NCI-H524 treated with DMSO at 0.1 percent for 48 hours (cell line): ENCODE measurements around the gene RNF187.
"Not testable (repeated sequence)": the region's sequence is repeated elsewhere in the genome, so short reads cannot be mapped to it uniquely, and the experiment has no call there.

ENCODE experiments used
- DNase-seq: peaks from one replicate; lab custom pipeline; 2025; lab: John Stamatoyannopoulos, UW

The RNF187 gene

DNA sequence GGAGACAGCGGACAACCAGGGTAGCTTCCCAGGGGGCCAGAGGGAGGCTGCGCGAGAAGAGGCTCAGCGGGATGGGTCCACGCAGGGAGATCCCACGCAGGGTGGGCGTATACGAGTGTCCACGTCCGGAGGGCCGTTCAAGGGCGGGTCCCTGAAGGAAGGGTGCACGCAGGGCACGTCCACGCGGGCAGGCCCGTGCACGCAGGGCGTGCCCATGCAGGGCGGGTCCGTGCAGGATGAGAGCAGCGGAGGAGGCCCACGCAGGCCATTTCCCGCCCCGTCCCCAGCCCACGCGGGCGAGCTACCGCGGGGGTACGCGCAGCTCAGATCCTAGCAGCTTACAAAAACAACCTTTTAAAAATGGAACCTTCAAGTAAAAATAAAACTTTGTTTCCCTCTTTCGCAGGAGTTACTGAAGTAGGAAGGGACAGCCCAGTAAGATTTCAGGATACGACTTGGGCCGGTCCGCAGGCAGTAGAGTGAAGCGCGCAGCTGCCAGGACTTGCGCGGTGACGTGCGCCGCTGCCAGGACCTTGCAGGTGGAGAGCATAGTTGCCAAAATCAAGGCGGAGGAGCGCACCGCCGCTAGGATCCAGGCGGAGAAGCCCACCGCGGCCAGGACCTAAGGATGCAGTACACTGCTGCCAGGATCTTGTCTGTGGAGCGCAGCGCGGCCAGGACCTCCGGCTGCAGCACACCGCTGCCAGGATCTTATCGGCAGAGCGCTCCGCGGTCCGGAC lies 416 bp upstream of the RNF187 start:
- peak; percentile 58 for DNase-seq

- no peak for DNase-seq
These were observed 1.1 kb downstream of the RNF187 start for GRCh38 chr1:228488125-228488817.

- no peak for DNase-seq
These were observed 1.9 kb downstream of the RNF187 start for GRCh38 chr1:228488818-228489674.

DNA sequence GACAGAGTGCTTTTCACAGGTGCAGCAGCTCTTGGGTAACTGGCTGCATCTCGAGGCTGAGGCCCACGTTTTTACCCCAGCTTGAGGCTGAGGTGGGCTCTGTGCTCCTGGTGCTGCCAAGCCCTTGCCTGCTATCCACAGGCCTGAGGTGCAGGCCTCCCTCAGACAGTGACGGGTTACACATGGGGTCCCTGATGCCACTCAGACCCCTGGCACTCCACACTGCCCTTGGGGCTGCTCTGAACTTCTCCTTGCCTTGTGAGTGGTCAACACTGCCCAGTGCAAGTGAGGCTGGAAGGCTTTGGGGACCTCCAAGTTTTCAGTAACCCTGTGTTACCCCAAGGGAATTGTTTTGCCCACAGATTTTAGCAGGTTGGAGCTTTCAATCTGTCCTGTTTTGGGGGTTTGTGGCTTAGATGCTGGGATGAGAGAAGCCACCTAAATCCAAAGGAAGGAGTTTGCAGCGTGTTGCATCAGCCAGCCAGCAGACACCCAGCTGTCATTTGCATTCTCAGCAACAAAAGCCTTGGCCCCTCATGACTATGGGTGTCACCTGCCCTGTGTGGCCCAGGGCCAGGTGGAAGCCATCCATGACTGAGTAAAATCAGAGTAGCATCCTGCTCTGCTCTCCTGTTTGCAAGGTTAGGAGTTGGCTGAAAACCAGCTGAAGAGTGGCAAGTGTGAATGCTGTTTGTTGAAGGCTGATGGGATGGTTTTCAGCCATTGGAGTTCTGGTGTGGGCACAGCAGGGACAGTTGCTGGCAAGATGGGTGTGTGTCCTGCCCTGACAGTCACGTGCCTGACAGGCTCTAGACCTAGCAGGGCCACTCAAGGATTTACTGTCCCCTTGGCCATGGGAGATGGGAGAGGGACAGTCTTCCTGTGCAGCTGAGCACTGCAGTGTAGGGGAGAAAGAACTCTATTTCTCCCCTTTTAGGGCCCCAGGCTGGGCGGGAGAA lies 3.2 kb downstream of the RNF187 start:
- no peak for DNase-seq

DNA sequence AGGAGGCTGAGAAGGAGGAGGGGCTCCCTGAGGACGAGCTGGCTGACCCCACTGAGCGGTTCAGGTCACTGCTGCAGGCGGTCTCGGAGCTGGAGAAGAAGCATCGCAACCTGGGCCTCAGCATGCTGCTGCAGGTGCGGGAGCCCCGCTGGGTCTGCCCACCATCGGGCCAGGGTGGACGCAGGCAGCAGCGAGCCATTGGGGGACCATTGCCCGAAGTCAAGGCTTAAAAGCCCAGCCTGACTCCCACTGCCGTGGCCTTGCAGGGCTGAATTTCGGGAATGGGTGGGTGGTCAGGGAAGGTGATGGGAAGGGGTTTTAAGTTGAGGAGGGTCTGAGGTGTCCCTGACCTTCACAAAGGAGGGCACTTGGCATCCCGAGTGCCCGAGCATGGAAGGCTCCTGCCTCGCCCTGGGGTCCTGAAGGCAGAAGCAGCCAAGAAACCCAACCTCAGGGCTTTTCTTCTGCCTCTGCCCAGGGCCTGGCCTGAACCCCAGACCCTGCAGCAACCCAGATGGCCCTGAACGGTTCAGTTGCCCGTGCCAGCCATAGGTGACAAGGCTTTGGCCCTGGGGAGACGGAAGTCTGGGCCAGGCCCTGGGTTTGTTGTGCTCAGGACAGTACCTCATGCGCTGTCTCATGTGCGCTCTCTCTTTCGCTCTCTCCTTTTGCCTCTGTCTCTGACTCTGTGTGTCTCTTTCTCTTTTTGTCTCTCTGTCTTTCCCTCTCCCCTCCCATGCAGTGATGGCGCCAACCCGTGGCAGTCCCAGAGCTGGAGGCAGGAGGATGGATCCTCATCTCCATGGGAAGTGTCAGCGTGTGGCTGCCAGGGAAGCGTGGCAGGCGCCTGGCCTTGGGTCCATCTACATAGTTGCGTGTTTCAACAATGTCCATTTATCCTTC lies 6.2 kb downstream of the RNF187 start:
- no peak for DNase-seq

GRCh38 chr1:228494044-228494353 lies 6.8 kb downstream of the RNF187 start:
- no peak for DNase-seq

- no peak for DNase-seq
These were observed 7.2 kb downstream of the RNF187 start for GRCh38 chr1:228494391-228494790.

GRCh38 chr1:228494970-228495853 lies 8.0 kb downstream of the RNF187 start:
- DNase-seq = no peak

- DNase-seq = no peak
These were observed 8.9 kb downstream of the RNF187 start for GRCh38 chr1:228496084-228496483.

- no peak for DNase-seq
These were observed 9.3 kb downstream of the RNF187 start for GRCh38 chr1:228496494-228496893.

- DNase-seq = no peak
These were observed 10.0 kb downstream of the RNF187 start for GRCh38 chr1:228497206-228497605.

GRCh38 chr1:228497817-228498216 lies 10.6 kb downstream of the RNF187 start:
- no peak for DNase-seq

DNA sequence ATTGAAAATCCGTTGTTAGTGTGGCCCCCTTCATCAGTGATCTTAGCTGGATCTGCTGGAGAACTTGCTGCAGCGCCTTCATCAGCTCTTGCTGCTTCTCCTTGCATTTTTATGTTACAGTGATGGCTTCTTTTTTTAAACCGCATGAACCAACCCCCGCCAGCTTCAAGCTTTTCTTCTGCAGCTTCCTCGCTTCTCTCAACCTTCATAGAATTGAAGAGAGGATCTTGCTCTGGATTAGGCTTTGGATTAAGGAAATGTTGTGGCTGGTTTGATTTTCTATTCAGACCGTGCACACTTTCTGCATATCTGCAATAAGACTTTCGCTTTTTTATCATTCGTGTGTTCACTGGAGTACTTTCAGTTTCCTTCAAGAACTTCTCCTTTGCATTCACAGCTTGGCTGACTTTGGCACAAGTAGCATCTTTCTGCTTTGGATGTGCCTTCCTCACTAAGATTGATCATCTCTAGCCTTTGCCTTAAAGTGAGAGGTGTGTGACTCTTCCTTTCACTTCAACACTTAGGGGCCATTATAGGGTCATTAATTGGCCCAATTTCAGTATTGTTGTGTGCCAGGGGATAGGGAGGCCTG lies 13.1 kb downstream of the RNF187 start:
- no peak for DNase-seq

GRCh38 chr1:228500901-228501871 lies 14.0 kb downstream of the RNF187 start:
- peak; percentile 17 for DNase-seq

- no peak for DNase-seq
These were observed 15.3 kb downstream of the RNF187 start for GRCh38 chr1:228502522-228502921.

DNA sequence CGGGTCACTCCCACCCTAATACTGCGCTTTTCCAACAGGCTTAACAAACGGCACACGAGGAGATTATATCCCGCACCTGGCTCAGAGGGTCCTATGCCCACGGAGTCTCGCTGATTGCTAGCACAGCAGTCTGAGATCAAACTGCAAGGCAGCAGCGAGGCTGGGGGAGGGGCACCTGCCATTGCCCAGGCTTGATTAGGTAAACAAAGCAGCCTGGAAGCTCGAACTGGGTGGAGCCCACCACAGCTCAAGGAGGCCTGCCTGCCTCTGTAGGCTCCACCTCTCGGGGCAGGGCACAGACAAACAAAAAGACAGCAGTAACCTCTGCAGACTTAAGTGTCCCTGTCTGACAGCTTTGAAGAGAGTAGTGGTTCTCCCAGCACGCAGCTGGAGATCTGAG lies 18.8 kb downstream of the RNF187 start:
- not testable (repeated sequence) for DNase-seq

GRCh38 chr1:228507961-228508652 lies 20.9 kb downstream of the RNF187 start:
- no peak for DNase-seq
